Right lobe of liver (tissue), 6 donors: ENCODE results near the gene FLNC. TPM values are rescaled to one million over a fixed set of nuclear protein-coding genes. Genes with fewer than 3 reads are reported as not detected.

Experiments used
- ATAC-seq, 4 donors: fragments of 200-7000 bp; cut with Tn5 transposase; one replicate each; pipeline ENCODE4 v1.9.1; 2020; ENCODE audit warnings: mild to moderate bottlenecking in 4 of 4, moderate library complexity in 4 of 4
- DNase-seq, 3 donors: peaks; one replicate each; pipeline ENCODE4 v3.0.0-alpha.2; 2020
- H3K27ac ChIP-seq, 3 donors: fragments of 200-600 bp; one replicate each; pipeline ENCODE4 v1.8.0; 2022
- H3K27me3 ChIP-seq, 2 donors: fragments of 200-600 bp; one replicate each; pipeline ENCODE4 v1.8.0; 2022
- H3K36me3 ChIP-seq, 4 donors: fragments of 200-600 bp; sonication (generic) in 1 of 4; one replicate each; pipeline versions ENCODE4 v1.5.1 to v1.8.0; 2017 to 2022; ENCODE audit warnings: control low read depth in 1 of 4
- H3K4me1 ChIP-seq, 4 donors: fragments of 200-600 bp; sonication (generic) in 1 of 4; one replicate each; pipeline versions ENCODE4 v1.5.1 to v1.8.0; 2017 to 2022; ENCODE audit warnings: control low read depth in 1 of 4
- H3K4me3 ChIP-seq, 3 donors: fragments of 200-600 bp; one replicate each; pipeline ENCODE4 v1.8.0; 2022
- H3K9me3 ChIP-seq, 4 donors: fragments of 200-600 bp; sonication (generic) in 1 of 4; one replicate each; pipeline versions ENCODE4 v1.5.1 to v1.8.0; 2017 to 2022; ENCODE audit warnings: control low read depth in 1 of 4
- POLR2A ChIP-seq: fragments of 450-650 bp; IDR thresholded peaks from one replicate; pipeline ENCODE4 v1.6.1; 2017; ENCODE audit warnings: antibody characterized with exemption, mild to moderate bottlenecking
- WGBS: methylation state at CpG from one replicate; pipeline ENCODE4 v1.1.6; 2018; ENCODE audit warnings: low coverage, low lambda C conversion rate; ENCODE audit not compliant: insufficient coverage; ENCODE audit errors: missing lambda C conversion rate; 5-methylcytosine and 5-hydroxymethylcytosine counted together
- intact Hi-C, 2 donors: fragments of 100-400 bp; cut with DNase I; formaldehyde crosslinking; loops; one replicate each; pipeline versions ENCODE4 v1.11.2 to v1.14.1; 2022
- total RNA-seq, 6 experiments: library from RNA; depleted of rRNA in 2 of 6; stranded (reverse); fragments of >200 nt in 2 of 6; fragmentation: NEBNext Ultra II Directional in 3 of 6; extraction: Animal tissue kit (Norgen Biotek cat#: 25700) in 3 of 6; gene quantifications; one replicate each; pipeline versions ENCODE4 v1.1.0 to v1.2.4, GENCODE V29; 2016 to 2023
- TF ChIP-seq, protein P1 (sequence below), 4 donors: fragments of 200-600 bp in 3 of 4; fragments of 450-650 bp in 1 of 4; IDR thresholded peaks; one replicate each; pipeline versions ENCODE4 v1.5.1 to v1.8.0; 2016 to 2022; ENCODE audit warnings: antibody characterized with exemption in 4 of 4, mild to moderate bottlenecking in 2 of 4
- donor health status: DM: no; HTN: yes; CAD: no.
- donor health status: DM: no; HTN: no; CAD: no.
- donor health status: DM: no; HTN: no; CAD: no.
- donor health status: DM: no; HTN: yes; CAD: no.
- donor health status: DM: no; HTN: yes; CAD: no.

Gene FLNC
- total RNA-seq, 6 experiments from 2014 or later, result 0.27 to 5.1 (median 0.74) TPM

DNA sequence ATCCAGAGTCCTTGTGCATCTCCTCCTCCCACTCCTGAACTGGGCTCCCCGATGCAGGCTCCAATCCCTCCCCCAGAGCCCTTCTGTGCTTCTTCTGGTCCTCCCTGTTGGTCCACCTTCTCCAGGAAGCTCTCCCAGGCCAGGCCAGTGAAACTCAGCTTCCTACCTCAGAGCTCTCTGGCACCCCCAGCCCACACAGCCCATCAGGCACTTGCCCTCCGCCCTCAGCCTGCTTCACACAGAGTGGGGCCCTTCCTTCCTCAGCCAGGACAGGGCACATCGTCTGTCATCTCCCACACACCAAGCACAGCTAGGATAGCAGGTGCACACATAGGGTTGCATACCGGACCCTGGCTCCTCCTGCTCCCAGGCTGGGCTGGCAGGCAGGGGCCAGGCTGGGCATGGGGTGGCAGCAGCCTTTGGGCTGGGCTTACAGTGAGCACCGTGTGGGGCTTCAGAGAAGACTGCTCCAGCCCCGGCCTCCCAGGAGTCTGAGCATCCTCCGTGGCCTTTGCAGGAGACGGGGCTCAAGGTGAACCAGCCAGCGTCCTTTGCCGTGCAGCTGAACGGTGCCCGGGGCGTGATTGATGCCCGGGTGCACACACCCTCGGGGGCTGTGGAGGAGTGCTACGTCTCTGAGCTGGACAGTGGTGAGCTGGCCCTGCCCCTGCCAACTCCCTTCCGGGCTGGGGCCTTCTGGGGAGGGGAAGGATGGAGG, 26.0 kb downstream of the FLNC start:
- H3K27ac ChIP-seq, result no peak overlapping the region
- H3K36me3 ChIP-seq, result no peaks in the 10 kb centered on the region
- no peaks in the 10 kb centered on the region for H3K4me1 ChIP-seq
- ATAC-seq (no peak), DNase-seq (no peak)
- no peaks in the 10 kb centered on the region for H3K27me3 ChIP-seq
- H3K9me3 ChIP-seq, result no peaks in the 10 kb centered on the region
- no peak overlapping the region for H3K4me3 ChIP-seq
- TF ChIP-seq POLR2A, result no peak
- TF ChIP-seq, protein P1, sequence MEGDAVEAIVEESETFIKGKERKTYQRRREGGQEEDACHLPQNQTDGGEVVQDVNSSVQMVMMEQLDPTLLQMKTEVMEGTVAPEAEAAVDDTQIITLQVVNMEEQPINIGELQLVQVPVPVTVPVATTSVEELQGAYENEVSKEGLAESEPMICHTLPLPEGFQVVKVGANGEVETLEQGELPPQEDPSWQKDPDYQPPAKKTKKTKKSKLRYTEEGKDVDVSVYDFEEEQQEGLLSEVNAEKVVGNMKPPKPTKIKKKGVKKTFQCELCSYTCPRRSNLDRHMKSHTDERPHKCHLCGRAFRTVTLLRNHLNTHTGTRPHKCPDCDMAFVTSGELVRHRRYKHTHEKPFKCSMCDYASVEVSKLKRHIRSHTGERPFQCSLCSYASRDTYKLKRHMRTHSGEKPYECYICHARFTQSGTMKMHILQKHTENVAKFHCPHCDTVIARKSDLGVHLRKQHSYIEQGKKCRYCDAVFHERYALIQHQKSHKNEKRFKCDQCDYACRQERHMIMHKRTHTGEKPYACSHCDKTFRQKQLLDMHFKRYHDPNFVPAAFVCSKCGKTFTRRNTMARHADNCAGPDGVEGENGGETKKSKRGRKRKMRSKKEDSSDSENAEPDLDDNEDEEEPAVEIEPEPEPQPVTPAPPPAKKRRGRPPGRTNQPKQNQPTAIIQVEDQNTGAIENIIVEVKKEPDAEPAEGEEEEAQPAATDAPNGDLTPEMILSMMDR (IDR thresholded peaks at IDR 0.05), result no peak
- intact Hi-C loops, result no loop called here
- 54% methylated on average over 3 of the region's 17 CpGs for WGBS

DNA sequence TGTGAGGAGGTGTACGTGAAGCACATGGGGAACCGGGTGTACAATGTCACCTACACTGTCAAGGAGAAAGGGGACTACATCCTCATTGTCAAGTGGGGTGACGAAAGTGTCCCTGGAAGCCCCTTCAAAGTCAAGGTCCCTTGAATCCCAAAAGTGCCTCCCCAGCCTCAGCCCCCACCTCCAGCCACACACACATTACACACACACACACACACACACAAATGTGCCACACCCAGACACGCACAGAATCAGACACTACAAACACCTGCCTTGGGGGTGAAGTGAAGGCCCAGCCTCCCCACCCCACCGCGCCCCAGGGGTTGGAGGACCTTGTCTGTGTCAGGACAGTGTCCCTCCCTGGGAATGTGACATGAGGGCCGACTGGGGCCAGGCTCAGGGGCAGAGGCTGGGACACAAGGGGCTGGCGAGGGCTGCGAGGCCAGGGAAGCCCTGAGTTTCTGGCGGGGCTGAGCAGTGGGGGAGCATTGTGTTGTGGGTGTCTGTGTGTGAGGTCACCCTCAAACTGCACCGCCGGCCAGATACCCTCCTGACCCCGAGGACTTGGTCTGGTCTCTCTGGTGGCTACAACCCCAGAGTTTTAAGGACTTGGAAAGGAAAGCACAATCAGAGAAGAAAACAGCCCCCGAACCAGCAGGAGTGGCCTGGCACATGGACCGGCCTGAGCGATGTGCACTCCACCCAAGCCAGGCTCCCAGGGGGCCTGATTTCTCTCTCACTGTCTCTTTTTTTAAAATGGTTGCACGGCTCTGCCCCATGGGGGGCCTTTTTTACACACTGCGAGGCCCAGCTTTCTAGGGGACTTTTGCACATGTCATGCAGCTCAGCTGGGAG, 28.4 kb downstream of the FLNC start:
- intact Hi-C loops, result no loop called here
- no peaks in the 10 kb centered on the region for H3K27me3 ChIP-seq
- ATAC-seq (no peak), DNase-seq (no peak)
- no peak overlapping the region for H3K27ac ChIP-seq
- WGBS, result 78% methylated on average over 4 of the region's 18 CpGs
- H3K36me3 ChIP-seq, result no peaks in the 10 kb centered on the region
- H3K4me1 ChIP-seq, result peaks cover 0 to 5% (median 2%) of the 10 kb centered on the region in 4 donors
- no peak overlapping the region for H3K4me3 ChIP-seq
- TF ChIP-seq, protein P1 (IDR thresholded peaks at IDR 0.05), result no peak
- no peak for TF ChIP-seq POLR2A
- no peaks in the 10 kb centered on the region for H3K9me3 ChIP-seq

DNA sequence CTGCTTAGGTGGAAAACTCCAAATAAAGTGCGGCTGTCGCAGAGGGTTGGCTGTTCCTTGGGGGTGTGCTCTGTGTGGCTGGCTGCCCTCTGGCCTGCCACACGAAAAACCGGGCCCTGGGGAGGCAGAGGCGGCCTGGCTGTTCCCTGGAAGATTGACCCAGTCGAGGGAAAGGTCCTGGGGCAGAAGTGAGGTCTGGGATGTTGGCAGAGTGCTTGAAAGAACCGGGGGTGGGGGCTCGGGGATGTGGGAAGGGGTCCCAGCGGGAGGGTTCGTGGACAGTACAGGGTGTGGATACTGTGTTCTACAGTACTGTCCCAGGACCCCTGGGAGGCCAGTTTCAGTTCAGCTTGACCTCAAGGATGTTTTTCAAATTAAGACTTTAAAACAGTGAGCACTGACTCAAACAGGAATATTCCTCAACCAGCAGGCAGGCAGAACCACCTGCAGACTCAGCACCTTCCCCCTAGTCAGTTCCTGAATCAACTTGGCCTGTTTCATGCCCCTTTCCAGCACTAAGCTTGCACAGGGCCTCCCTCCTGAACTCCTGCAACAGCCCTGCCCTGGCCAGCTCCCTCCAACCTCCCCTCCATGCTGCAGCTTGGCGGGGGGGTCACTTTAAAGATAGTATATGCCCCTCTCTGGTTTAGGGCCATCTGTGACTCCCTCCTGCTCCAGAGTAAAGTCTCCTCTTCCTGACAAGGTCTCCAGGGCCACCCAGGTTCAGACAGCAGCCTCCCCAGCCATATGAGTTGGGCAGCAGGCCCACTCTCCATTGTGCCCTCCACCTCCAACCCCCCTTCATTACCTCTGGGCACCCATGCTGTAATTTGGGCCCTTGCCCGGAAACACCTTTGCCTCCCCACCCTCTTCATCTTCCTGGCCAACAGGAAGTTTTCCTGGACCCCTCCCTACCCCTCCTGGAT, 29.3 kb downstream of the FLNC start:
- intact Hi-C loops, result no loop called here
- DNase-seq (no peak), ATAC-seq (no peak)
- H3K27ac ChIP-seq, result no peak overlapping the region
- WGBS, result 66% methylated on average over 7 of the region's 12 CpGs
- peaks cover 0 to 12% (median 8%) of the 10 kb centered on the region in 4 donors for H3K4me1 ChIP-seq
- no peaks in the 10 kb centered on the region for H3K27me3 ChIP-seq
- no peaks in the 10 kb centered on the region for H3K36me3 ChIP-seq
- TF ChIP-seq, protein P1 (IDR thresholded peaks at IDR 0.05), result no peak
- no peak for TF ChIP-seq POLR2A
- no peak overlapping the region for H3K4me3 ChIP-seq
- no peaks in the 10 kb centered on the region for H3K9me3 ChIP-seq
